ENCODE measurements around the gene CCDC85C. TPM values are rescaled to one million over a fixed set of nuclear protein-coding genes. Genes with fewer than 3 reads are reported as not detected.

The CCDC85C gene
- polyA plus RNA-seq, 1 donor, result 4.1 TPM

DNA sequence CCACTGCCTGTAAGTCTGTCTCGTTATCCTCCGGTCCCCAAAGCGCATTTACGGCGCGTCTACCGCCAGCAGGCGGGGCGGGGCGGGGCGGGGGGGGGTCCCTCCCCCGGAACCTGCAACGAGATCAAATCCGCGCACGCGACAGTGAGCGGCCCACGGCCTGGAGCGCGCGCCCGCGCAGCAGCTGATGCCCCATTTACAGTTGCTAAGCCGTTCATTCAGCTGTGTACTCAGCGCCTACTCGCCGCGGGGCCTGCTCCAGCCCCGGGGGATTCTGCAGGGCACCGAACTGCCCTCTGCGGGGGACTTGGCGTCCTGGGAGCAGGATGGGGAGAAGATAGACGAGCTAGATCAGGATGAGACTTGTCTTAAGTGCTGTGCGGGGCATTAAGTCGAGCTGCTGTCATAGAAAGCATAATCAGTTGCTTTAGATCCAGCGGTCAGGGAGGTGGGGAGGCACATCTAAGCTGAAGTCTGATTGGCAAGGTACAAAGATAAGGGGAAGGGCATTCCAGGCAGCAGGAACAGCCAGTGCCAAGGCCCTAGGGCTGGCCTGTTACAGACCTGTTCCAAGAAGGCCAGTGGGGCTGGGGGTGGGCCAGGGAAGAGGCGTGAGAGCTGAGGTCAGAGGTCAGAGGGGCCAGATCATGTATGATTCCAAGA lies 1.4 kb upstream of the CCDC85C start:
- DNase-seq, result peak; percentile 41

DNA sequence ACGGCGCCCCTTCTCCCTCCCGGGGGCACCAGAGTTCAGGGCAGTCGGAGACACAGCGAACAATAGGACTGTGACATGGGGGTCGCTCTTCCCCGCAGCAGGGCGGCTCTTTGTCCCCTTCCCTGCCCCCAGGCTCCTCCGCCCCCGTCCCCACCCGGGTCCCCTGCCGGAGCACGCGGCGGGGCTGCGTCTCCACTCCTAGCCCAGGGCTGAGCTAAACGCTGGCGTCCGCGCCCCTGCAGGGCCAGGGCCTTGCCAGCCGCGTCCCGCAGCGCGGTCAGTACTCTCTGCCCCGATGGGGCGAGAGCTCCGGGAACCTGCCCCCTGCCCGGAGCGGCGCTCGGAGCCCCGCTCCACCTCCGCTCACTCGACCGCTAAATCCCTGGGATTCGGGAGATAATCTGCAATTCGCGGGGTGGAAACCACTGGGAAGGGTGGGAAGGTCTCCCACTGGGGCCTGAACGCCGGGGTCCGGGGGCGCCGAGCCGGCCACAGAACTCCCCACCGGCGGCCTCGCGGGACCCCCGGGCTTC lies 825 bp upstream of the CCDC85C start:
- DNase-seq, result no peak

DNA sequence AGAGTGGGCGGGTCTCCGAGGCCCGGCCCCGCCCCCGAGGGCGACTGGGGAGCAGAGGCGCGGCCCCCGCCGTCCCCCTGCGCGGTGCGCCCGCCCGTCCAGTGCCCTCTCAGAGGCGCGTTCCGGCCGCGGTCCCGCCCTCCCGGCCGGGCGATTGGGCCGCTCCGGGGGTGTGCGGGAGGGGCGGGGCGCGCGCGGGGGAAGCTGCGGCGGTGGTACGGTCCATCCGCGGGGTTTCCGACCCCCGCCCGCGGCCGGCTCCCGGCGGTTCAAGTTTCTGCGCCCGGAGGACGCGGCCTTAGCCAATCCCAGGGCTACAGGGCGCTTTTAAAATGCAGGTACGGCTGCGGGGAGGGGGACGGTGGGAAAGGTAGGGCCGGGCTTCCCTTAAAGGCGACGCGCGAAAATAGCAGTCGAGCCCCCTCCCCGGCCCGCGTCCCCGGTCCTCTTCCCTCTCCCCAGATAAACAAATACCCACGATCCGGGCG lies 315 bp upstream of the CCDC85C start:
- DNase-seq, result peak; percentile 95

DNA sequence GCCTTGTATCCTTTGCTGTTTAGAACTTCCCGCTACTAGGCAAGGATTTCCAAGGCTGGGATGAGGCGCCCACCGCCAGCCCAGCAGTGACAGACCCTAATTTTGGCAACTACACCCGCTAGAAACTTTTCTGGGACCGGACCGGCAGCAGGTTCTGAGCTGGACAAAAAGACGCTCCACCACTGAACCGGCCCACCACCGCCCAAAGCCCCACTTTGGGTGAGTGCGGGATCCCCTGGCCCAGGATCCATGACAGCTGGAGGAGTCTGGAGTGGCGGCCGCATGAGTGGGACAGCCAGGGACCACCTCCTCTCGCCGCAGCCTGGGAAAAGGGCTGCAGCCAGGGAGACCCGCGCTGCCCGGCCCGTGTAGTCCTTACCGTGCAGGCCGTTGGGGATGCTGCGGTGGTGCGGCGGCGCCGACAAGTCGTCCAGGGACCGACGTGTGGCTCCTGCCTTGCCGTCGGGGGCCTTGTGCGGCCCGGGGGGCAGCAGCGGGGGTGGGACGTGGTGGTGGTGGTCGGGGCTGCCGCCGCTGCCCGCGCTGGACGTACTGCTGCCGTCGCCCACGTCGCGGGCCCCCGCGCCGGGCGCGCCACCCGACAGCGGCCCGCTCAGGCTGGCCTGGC lies 1.1 kb downstream of the CCDC85C start:
- DNase-seq, result no peak

DNA sequence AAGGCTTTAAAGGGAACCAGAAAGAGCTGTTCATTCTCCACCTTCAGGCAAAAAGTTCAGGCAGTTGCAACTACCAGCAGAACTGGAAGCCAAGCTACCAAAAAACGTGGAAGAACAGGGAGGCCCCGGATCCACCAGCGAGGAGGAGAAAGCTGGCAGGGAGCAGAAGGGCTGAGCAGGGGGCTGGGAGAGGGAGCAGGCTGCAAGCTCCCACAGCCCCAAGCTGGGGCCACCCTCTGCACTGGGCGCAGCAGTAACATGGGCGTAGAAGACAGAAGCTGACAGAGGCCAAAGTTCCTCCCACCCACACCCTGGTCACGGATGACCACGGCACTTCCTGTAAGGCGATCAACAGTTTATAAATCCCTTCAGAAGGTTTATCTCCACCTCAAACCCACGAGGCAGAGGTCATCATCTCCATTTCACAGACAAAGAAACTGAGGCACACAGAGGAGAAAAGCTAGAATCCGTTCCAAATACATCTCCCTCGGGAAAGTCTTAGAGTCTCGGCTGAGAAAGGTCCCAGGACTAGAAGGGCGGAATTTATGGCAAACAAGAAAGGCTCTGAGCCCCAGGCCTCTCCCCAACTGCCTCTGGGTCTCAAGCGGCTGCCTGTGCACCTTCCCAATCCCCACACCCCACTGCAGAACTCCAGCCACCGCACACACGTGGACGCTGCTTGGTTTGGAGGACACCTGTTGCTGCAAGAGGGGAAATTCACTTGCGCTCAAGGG lies 1.8 kb downstream of the CCDC85C start:
- DNase-seq, result no peak

DNA sequence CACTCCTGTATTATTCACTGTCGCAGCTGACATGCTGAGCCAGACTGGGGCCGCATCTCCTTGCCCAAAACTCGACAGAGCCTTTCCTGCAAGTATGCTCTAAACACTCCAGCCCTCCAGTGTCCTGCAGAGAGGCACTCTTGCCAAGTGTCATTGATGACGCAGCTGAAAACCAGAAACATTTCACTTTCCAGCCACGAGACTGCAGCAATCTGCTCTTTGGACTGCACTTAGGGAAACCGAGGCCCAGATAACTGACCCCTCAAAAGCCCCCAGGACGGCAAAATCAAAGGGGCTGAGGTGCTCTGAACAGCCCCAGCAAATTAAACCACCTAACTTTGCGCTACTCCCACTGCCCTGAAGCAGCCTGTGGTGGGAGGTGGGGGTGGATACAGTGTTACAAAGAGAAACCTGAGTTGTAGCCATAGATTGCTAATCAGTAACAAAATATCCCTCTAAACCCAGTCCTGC lies 2.6 kb downstream of the CCDC85C start:
- no peak for DNase-seq

DNA sequence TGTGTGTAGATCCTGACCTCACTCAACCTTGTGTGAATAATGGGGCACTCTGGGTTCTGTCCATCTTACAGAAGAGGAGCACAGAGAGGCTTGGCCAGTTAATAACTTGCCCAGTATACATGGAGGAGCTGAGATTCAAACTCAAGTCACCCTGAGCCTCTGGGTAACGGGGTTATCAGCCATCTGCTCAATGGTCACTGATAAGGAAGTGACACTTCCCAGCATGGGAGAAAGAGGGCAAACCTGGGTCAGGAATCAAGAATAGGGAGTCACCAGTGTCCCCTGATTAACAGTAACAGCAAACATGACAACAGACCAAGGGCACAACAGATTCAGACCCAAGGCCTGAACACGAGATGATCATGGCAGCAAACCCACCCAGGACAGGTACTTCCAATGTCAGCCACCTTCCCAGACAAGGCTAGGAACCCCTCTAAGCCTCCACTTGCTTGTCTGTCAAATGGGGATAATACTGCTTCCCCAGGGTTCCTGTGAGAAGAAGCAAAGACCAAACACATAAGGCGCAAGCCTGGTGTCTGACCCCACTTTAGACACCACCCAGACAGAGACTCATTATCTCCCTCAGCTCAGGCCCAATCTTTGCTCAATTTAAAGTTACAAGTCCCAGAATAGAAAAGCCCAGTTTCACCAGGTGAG lies 3.6 kb downstream of the CCDC85C start:
- no peak for DNase-seq

DNA sequence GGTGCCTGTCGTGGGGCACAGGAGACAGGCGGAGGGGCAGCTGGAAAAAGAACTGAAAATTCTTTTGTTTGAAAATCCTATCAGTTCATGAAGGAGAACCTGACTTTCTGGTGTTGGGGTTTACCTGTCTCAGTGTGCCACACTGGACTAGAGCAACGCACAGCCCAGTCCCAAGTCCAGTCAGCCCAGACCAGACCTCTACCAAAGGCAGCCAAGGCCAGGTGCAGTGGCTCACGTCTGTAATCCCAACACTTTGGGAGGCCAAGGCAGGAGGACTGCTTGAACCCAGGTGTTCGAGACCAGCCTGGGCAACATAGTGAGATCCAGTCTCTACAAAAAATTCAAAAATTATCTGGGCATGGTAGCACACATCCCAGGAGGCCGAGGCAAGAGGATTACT lies 4.6 kb downstream of the CCDC85C start:
- DNase-seq, result no peak

DNA sequence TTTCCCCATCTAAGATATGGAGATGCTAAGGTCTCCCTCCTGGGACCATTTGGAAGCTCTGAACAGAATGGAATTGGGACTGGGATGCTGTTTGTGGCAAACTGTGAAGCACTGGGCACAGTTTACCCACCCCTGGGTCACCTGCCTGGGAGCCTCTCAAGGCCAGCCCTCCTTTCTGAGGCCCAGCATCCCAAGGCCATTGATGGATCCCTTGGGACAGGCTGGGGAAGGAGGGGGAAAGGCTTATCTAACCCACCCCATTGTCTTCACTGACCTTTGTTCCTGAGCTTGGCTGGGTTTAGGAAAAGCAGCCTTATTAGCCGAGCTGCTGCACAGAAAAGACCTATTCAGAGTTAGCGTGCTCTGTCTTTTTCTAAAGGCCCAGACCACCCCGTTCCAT lies 5.2 kb downstream of the CCDC85C start:
- no peak for DNase-seq

DNA sequence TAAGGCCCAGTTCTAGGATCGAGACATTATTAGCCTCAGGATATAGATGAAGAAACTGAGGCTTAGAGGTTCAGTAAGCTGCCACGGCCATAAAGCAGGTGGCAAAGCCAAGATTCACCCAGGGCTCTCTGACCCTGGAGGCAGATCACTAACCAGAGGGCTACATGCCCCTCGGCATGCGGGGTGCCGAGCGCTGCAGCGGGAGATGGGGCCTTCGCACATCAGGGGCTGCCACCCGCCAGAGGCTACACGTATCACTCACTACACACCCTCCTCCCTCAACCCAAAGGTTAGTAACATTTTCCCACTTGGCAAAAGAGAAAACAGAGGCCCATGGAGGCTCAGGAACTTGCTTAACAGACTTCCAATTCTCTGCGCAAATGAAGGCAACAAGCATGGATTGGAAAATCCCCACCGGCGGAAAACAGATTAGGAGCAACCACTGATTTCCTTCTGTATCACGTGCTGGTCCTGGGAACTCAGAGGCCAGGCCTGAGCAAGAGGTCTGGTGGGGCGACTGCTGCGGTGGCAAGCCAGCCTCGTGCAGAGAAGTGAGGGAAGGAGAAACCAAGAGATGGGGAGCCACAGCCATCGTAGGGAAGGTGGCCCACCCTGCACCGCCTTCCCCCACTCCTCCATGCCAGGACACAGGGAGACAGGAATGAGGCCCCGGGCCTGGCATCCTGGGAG lies 6.0 kb downstream of the CCDC85C start:
- no peak for DNase-seq

DNA sequence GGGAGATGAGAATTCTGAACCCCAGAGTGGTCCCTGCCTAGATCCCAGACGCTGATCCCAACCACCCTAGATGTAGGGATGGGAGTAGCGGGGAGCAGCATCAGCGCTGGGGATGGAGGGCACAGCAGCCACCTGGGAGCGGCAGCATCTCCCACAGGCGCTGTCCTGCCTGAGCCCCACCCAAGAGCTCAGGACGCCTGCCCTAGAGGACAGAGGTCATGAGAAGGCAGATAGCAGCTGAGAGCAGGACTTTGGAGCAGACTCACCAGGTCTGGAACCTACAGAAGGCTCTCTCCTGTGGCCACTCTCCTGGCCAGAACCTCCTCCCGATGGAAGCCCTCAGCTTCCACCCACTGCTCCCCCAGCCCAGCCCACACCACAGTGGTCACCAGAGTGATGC lies 7.2 kb downstream of the CCDC85C start:
- DNase-seq, result no peak

DNA sequence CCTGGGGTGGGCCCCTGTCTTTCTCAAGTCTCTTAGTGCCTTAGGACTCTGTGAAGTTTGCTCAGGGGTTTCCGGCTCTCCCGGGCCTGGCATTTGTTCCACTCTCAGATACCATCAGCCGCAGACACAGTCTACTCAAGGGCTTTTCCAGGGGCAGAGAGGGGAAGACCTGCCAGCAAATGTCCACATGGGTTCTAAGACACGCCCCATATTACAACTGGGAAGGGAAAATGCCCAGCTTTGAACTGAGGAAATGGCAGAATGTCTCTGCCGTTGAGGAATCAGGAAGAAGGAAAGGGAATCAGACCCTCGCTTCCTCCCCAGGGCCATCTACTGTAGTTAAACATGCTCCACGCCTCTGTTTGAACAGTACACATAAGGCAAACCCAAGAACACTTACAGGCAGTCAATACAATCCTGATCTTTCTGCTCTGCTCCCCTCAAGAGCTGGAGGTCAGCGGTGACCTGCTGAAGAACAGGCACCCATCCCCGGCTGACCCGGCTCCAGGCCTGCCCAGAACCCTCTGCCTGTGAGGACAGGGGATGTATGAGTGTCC lies 7.9 kb downstream of the CCDC85C start:
- no peak for DNase-seq

DNA sequence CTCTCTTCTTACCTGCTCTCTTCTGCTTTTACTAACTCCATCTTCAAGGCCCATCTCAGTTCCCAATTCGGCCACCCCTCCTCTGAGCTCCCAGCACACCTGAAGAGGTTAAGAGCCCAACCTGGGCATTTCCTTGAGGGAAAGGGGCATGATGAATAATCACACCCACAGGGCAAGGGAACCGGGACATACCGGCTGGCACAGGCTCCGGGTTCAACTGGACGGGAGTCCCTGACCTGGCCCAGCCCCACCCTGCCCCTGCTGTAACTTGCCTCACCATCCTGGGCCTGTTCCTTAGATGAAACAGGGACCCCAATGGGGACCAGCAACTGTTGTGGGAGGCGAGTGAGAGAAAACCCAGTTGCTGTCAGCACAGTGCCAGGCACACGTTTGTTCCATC lies 8.5 kb downstream of the CCDC85C start:
- no peak for DNase-seq

DNA sequence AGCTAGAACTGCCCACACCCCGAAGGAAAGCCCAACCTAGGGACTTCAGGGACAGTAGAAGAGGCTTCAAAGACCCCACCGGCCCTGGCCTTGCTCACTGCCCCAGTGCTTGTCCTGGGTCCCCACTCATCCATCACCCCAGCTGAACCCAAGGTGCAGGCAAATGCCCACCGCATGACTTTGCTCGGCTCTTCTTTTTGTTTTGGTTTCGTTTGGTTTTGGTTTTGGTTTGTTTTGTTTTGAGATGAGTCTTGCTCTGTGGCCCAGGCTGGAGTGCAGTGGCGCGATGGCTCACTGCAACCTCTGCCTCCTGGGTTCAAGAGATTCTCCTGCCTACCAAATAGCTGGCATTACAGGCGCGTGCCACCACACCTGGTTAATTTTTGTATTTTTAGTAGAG lies 9.0 kb downstream of the CCDC85C start:
- DNase-seq, result no peak

DNA sequence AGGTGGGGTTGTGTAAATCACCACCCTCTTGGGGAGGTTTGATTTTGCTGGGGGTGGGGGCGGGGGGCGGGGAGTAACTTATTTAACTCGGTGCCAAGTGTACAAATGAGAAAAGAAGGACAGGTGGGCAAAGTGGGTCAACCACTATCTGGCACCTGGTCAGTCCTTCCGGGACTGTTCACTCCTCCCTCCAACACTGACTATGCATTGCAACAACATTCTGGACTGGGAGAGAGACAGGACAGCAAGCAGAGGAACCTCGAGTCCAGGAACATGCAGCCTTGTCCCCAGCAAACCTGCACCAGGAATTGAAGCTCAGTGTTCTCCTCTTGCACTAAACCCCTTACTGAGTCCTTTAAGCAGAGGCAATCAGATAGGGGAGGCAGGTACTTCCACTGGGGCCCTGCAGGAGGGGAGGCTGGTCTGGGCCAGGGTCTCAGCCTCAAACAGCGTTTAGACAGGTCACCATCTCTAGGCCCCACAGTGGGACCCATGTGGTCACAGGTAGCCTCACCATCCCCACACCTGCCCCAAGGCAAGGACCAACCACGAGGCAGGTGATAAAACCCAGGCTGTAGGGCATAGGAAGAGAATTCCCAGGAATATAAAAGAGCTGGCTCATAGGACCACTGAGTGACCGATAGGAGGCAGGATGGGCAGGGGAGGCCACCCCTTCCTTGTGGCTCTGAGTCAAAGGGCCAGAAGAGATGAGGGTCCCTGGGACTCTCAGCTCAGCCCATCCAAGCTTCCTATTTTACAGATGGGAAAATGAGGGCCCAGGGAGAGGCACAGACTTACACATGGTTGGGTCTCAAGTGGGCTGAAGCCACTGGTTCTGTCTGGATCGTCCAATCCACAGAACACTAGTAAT lies 9.8 kb downstream of the CCDC85C start:
- DNase-seq, result no peak

DNA sequence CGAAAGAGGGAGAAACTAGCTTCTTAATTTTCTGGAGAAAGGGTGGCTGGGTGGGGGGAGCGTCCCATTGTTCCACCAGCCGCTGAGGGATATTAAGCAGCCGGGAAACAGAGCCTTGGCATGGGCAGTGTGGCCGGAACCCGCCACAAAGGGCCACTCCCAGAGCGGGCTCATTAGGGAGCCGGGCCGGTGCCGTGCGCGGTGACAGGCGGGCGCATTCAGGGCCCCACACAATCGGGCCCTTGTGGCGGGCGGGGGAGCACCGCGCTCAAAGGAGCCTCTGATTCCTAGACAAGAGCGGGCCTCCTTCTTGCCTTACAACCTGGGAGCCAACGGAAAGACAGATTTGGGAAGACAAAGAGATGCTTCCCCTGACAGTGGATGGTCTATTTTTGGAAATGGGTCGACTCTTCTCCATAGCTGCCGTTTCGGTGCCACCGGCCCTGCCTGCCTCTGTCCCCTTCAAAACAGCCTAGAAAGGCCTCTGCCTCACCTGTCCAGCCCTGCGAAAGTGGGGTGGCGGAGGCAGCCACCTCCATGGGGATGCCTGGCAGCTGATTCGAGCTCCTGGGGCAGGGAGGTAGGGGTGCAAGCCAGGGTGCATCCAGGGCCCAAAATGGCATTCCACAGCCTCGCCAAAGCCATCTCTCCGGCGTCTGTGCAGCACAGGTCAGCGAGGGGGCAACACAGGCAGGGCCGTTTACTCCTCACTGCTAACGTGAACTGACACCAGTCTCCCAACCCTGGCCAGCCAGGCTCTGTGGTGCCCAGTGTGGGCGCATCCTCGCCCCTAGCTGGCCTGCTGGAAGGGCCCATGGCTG lies 10.9 kb downstream of the CCDC85C start:
- no peak for DNase-seq

DNA sequence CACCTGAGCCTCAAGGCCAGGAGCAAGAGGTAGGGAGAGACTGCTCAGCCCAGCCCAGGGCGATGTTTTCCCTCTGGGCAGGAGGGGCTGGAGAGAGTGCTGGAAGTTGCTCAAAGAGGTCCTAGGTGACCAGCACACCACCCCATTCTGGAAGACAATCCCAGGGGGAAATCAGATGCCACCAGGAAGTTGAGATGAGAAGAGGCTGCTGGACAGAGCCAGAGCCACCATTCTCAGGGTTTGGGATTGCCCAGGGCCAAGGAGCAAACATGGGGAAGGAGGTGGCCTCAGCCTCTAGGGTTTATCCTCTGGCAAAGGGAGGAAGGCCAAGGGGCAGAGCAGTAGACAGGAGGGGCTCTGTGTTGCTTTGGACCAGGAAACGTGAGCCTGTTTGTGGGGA lies 11.6 kb downstream of the CCDC85C start:
- DNase-seq, result no peak

DNA sequence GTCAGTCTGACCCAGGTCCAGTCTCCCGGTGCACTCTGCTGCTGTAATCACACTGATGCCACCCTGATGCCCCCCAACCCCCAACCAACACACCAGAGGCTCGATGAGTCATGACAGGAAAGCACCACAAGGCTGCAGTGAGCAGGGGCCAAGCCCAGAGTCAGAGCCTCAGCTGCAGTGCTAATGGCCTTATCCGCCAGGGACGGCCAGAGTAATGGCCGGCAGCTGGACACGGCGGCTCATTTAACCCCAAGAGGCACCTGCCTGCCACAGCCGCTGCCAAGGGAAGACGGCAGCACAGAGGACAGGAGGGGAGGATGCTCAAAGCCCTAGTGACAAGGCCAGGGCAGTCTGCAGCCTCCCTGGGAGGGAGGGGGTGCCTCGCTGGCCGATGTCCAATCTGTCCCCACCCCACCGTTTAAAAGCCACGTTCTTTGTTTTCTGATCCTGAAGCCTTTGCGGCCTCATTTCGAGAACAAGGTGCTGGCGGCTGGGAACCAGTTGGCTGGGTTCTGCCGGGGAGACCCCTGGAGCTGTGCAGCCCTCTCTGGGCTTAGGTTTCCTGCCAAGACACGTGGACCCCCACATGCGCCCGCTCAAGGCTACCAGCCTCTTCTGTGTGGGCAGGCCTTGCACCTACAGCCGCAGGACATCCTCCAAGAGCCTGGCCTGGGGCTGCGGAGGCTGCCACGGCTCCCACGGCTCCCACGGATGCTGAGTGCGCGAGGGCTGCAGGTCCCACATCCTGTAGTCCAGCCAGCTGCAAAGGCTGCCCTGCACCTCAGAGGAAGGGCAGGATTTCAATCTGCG lies 13.1 kb downstream of the CCDC85C start:
- no peak for DNase-seq

Data from hindlimb muscle (tissue), 1 donor.